Ovary (tissue), 9 donors: ENCODE results near the gene DNM1. TPM values are rescaled to one million over a fixed set of nuclear protein-coding genes. Genes with fewer than 3 reads are reported as not detected.

ENCODE experiments used
- DNase-seq, 5 donors: peaks; one replicate each; pipeline ENCODE4 v3.0.0-alpha.2; 2019 to 2020
- H3K27ac ChIP-seq, 2 donors: fragments of 200-600 bp; one replicate each; pipeline versions ENCODE4 v1.5.1 to v1.8.0; 2019 to 2022
- H3K27me3 ChIP-seq: fragments of 200-600 bp; one replicate; pipeline ENCODE4 v1.8.0; 2022
- H3K36me3 ChIP-seq: fragments of 200-600 bp; sonication (generic); one replicate; pipeline ENCODE4 v1.5.1; 2019
- H3K4me1 ChIP-seq: one replicate; pipeline ENCODE4 v1.8.1; 2013; ENCODE audit warnings: mild to moderate bottlenecking, moderate library complexity; ENCODE audit not compliant: insufficient read depth
- H3K4me3 ChIP-seq: fragments of 200-600 bp; sonication (generic); one replicate; pipeline ENCODE4 v1.5.1; 2017
- H3K9me3 ChIP-seq, 2 donors: fragments of 200-600 bp in 1 of 2; sonication (generic) in 1 of 2; one replicate each; pipeline versions ENCODE4 v1.5.1 to v1.8.1; 2013 to 2019; ENCODE audit warnings: mild to moderate bottlenecking in 1 of 2, moderate library complexity in 1 of 2
- CTCF ChIP-seq, 3 donors: fragments of 450-650 bp in 2 of 3; fragments of 200-600 bp in 1 of 3; IDR thresholded peaks; one replicate each; pipeline versions ENCODE4 v1.5.1 to v1.8.0; 2016 to 2022; ENCODE audit warnings: antibody characterized with exemption in 3 of 3, mild to moderate bottlenecking in 1 of 3
- EP300 ChIP-seq: sonication (generic); formaldehyde crosslinking; IDR thresholded peaks from one replicate; pipeline ENCODE4 v1.6.1; 2017; ENCODE audit warnings: antibody characterized with exemption
- POLR2A ChIP-seq: fragments of 450-650 bp; IDR thresholded peaks from one replicate; pipeline ENCODE4 v1.6.1; 2017; ENCODE audit warnings: antibody characterized with exemption, mild to moderate bottlenecking, moderate library complexity
- WGBS, 3 donors: extraction: QIAGEN DNeasy Blood & Tissue Kit in 1 of 3; methylation state at CpG; one replicate each; pipeline versions ENCODE4 v1.1.5 to v1.1.7; 2013 to 2017; 5-methylcytosine and 5-hydroxymethylcytosine counted together
- intact Hi-C, 4 donors: fragments of 100-400 bp; cut with DNase I; formaldehyde crosslinking; loops; one replicate each; pipeline versions ENCODE4 v1.11.0 to v1.15.1; 2022 to 2023
- polyA plus RNA-seq, 2 donors: library from polyadenylated mRNA; stranded (reverse); fragments of 200-250 nt in 1 of 2; fragments of 350-450 nt in 1 of 2; fragmentation: Illumina TruSeq in 1 of 2; extraction: RNeasy Lipid Tissue Mini Kit (QIAGEN cat#74804) in 1 of 2; gene quantifications; one replicate each; pipeline ENCODE4 v1.2.3, GENCODE V29; 2013 to 2014
- total RNA-seq, 7 donors: library from RNA; depleted of rRNA in 2 of 7; stranded (reverse); fragments of >200 nt in 2 of 7; fragmentation: NEBNext Ultra II Directional in 3 of 7; extraction: Animal tissue kit (Norgen Biotek cat#: 25700) in 3 of 7; gene quantifications; one replicate each; pipeline versions ENCODE4 v1.1.0 to v1.2.4, GENCODE V29; 2016 to 2023
- donor health status: DM: no; HTN: no; CAD: no; lungs with moderate emphysema.
- donor health status: DM: no; HTN: no; CAD: no.
- donor health status: Bipolar disorder and iron deficiency.
- donor health status: DM: yes; HTN: yes; CAD: no.
- donor health status: DM: no; HTN: no; CAD: no.
- donor health status: DM: yes; HTN: yes; CAD: no.

Gene DNM1
- total and polyA plus RNA-seq, 9 donors: 1.2 to 10.4 (median 4.6) TPM

GRCh38 chr9:128288273-128289004 is 85.3 kb downstream of the DNM1 start:
- WGBS, 3 donors: 82 to 90% (median 86%) methylated on average over 11 of the region's 11 CpGs
- intact Hi-C loops: loop anchor here in 1 of 4 donors (2.0 kb wide), 1 partner anchor 50 kb away; no protein-coding TSS in a partner anchor
- H3K36me3 ChIP-seq: no peaks in the 10 kb centered on the region

GRCh38 chr9:128292009-128292408 is 88.8 kb downstream of the DNM1 start:
- no peak for DNase-seq
- intact Hi-C loops: no loop called here
- no peaks in the 10 kb centered on the region for H3K27me3 ChIP-seq
- WGBS, 3 donors: 92 to 100% (median 95%) methylated on average over 3 of the region's 3 CpGs
- no peaks in the 10 kb centered on the region for H3K9me3 ChIP-seq
- TF ChIP-seq EP300 (no peak), CTCF (IDR thresholded peaks at IDR 0.05) (no peak), POLR2A (no peak)
- no peak overlapping the region for H3K27ac ChIP-seq
- H3K36me3 ChIP-seq: no peaks in the 10 kb centered on the region
- H3K4me1 ChIP-seq: no peaks in the 10 kb centered on the region
- no peak overlapping the region for H3K4me3 ChIP-seq

More at GRCh38 chr9:128288273-128289004, 85.3 kb downstream of the DNM1 start:
- TF ChIP-seq EP300: no peak
- no peak for TF ChIP-seq POLR2A
- no peak for TF ChIP-seq CTCF (IDR thresholded peaks at IDR 0.05)
- Histone ChIP-seq H3K27ac (no peak overlapping the region), H3K9me3 (no peaks in the 10 kb centered on the region), H3K4me3 (no peak overlapping the region), H3K27me3 (no peaks in the 10 kb centered on the region), H3K4me1 (no peaks in the 10 kb centered on the region)
- no peak for DNase-seq

GRCh38 chr9:128293091-128293490 is 89.9 kb downstream of the DNM1 start:
- no peak overlapping the region for H3K4me3 ChIP-seq
- WGBS, 3 donors: 87 to 89% (median 89%) methylated on average over 4 of the region's 4 CpGs
- intact Hi-C loops: no loop called here
- TF ChIP-seq POLR2A (no peak), CTCF (IDR thresholded peaks at IDR 0.05) (no peak), EP300 (no peak)
- no peaks in the 10 kb centered on the region for H3K36me3 ChIP-seq
- H3K27ac ChIP-seq: no peak overlapping the region
- DNase-seq: no peak
- no peaks in the 10 kb centered on the region for H3K4me1 ChIP-seq
- no peaks in the 10 kb centered on the region for H3K27me3 ChIP-seq
- no peaks in the 10 kb centered on the region for H3K9me3 ChIP-seq

GRCh38 chr9:128294142-128294541 is 91.0 kb downstream of the DNM1 start:
- no peak for TF ChIP-seq POLR2A
- no peak for TF ChIP-seq EP300
- TF ChIP-seq CTCF (IDR thresholded peaks at IDR 0.05): no peak
- Histone ChIP-seq H3K36me3 (no peaks in the 10 kb centered on the region), H3K4me3 (no peak overlapping the region), H3K9me3 (no peaks in the 10 kb centered on the region), H3K27me3 (no peaks in the 10 kb centered on the region), H3K27ac (no peak overlapping the region), H3K4me1 (no peaks in the 10 kb centered on the region)
- DNase-seq: no peak
- intact Hi-C loops: no loop called here
- 81 to 90% (median 88%) methylated on average over 4 of the region's 4 CpGs for WGBS, 3 donors
